Left lung (tissue), 10 donors: ENCODE measurements around the gene ZNF490. TPM values are rescaled to one million over a fixed set of nuclear protein-coding genes. Genes with fewer than 3 reads are reported as not detected.

Source experiments
- ATAC-seq: fragments of 200-7000 bp; cut with Tn5 transposase; one replicate; pipeline ENCODE4 v1.9.1; 2020; ENCODE audit warnings: moderate library complexity
- DNase-seq, 4 donors: peaks; one replicate each; pipeline ENCODE4 v3.0.0-alpha.2; 2013 to 2020
- H3K27ac ChIP-seq, 2 donors: fragments of 200-600 bp; sonication (generic) in 1 of 2; one replicate each; pipeline versions ENCODE4 v1.5.0 to v1.8.0; 2020 to 2021
- H3K27me3 ChIP-seq, 2 donors: fragments of 200-600 bp; sonication (generic) in 1 of 2; one replicate each; pipeline versions ENCODE4 v1.5.0 to v1.8.0; 2020 to 2021
- H3K36me3 ChIP-seq, 2 donors: fragments of 200-600 bp; sonication (generic) in 1 of 2; one replicate each; pipeline versions ENCODE4 v1.5.0 to v1.8.0; 2020 to 2021
- H3K4me1 ChIP-seq, 2 donors: fragments of 200-600 bp; one replicate each; pipeline ENCODE4 v1.8.0; 2021
- H3K4me3 ChIP-seq, 2 donors: fragments of 200-600 bp; sonication (generic) in 1 of 2; one replicate each; pipeline versions ENCODE4 v1.5.0 to v1.8.0; 2020 to 2021; ENCODE audit warnings: mild to moderate bottlenecking in 1 of 2
- H3K9me3 ChIP-seq, 2 donors: fragments of 200-600 bp; sonication (generic) in 1 of 2; one replicate each; pipeline versions ENCODE4 v1.5.0 to v1.8.0; 2020 to 2021
- CTCF ChIP-seq, 2 donors: fragments of 200-600 bp; sonication (generic) in 1 of 2; IDR thresholded peaks; one replicate each; pipeline versions ENCODE4 v1.5.0 to v1.8.0; 2021; ENCODE audit warnings: antibody characterized with exemption in 2 of 2
- intact Hi-C, 2 donors: fragments of 100-400 bp; cut with DNase I; formaldehyde crosslinking; loops; one replicate each; pipeline versions ENCODE4 v1.11.2 to v1.14.2; 2022
- polyA plus RNA-seq, 6 donors: library from polyadenylated mRNA; unstranded; fragments of 120-200 nt; gene quantifications; one replicate each; pipeline ENCODE4 v1.2.1, GENCODE V29; 2013; ENCODE audit not compliant: insufficient read length in 6 of 6
- total RNA-seq, 2 donors: library from RNA; stranded (reverse); fragmentation: NEBNext Ultra II Directional; extraction: Animal tissue kit (Norgen Biotek cat#: 25700); gene quantifications; one replicate each; pipeline ENCODE4 v1.2.1, GENCODE V29; 2021
- donor health status: DM: no; HTN: yes; CAD: no.
- donor health status: DM: no; HTN: no; CAD: no.

Gene ZNF490
- total and polyA plus RNA-seq, 8 donors: 5.1 to 11.7 (median 5.7) TPM

- DNase-seq (peak; percentile 68 to 97 (median 86)), ATAC-seq (peak; percentile 100)
- Histone ChIP-seq H3K27ac (no peak overlapping the region), H3K36me3 (no peaks in the 10 kb centered on the region), H3K4me1 (no peaks in the 10 kb centered on the region), H3K27me3 (no peaks in the 10 kb centered on the region), H3K9me3 (no peaks in the 10 kb centered on the region), H3K4me3 (no peak overlapping the region)
- TF ChIP-seq CTCF (IDR thresholded peaks at IDR 0.05): peak; percentile 94 to 96
- intact Hi-C loops: loop anchor here in 1 of 2 donors (10.0 kb wide), 1 partner anchor 111 kb away; no protein-coding TSS in a partner anchor
Observed at GRCh38 chr19:12564016-12564664, 46.5 kb downstream of the ZNF490 start.

GRCh38 chr19:12555456-12555930 is 55.1 kb downstream of the ZNF490 start:
- peaks cover 0 to 10% of the 10 kb centered on the region in 2 donors for H3K27me3 ChIP-seq
- H3K4me1 ChIP-seq: peaks cover 6 to 8% of the 10 kb centered on the region in 2 donors
- no peaks in the 10 kb centered on the region for H3K9me3 ChIP-seq
- intact Hi-C loops: no loop called here
- TF ChIP-seq CTCF (IDR thresholded peaks at IDR 0.05): no peak
- H3K27ac ChIP-seq: no peak overlapping the region
- H3K36me3 ChIP-seq: no peaks in the 10 kb centered on the region
- no peak overlapping the region for H3K4me3 ChIP-seq
- ATAC-seq (no peak), DNase-seq (peak in 2 of 4 donors; percentile 7 to 81)

GRCh38 chr19:12551060-12551832 is 59.4 kb downstream of the ZNF490 start, which contains the start of gene ZNF564:
TSS of gene ZNF564 (minus strand) at chr19:12551482. CDS start at chr19:12551332, 150 bp downstream.
- peak; percentile 95 to 98 (median 96) for DNase-seq
- TF ChIP-seq CTCF (IDR thresholded peaks at IDR 0.05): no peak
- Histone ChIP-seq H3K27me3 (peaks cover 0 to 10% of the 10 kb centered on the region in 2 donors), H3K4me1 (peaks cover 19 to 30% of the 10 kb centered on the region in 2 donors), H3K4me3 (peak within 1 kb of the TSS; percentile 52 to 62), H3K27ac (peak within 1 kb of the TSS; percentile 93 to 97), H3K36me3 (peaks cover 0 to 16% of the 10 kb centered on the region in 2 donors), H3K9me3 (no peaks in the 10 kb centered on the region)
- intact Hi-C loops: no loop called here
- peak; percentile 97 for ATAC-seq

- intact Hi-C loops: no loop called here
- no peak for ATAC-seq
- H3K4me3 ChIP-seq: no peak overlapping the region
- TF ChIP-seq CTCF (IDR thresholded peaks at IDR 0.05): no peak
- peaks cover 14 to 43% of the 10 kb centered on the region in 2 donors for H3K4me1 ChIP-seq
- H3K9me3 ChIP-seq: peaks cover 0 to 12% of the 10 kb centered on the region in 2 donors
- H3K27ac ChIP-seq: no peak overlapping the region
- H3K36me3 ChIP-seq: peaks cover 0 to 16% of the 10 kb centered on the region in 2 donors
- no peak for DNase-seq
- no peaks in the 10 kb centered on the region for H3K27me3 ChIP-seq
Observed at GRCh38 chr19:12546903-12547302, 63.7 kb downstream of the ZNF490 start.

- H3K36me3 ChIP-seq: peaks cover 0 to 21% of the 10 kb centered on the region in 2 donors
- intact Hi-C loops: no loop called here
- DNase-seq (no peak), ATAC-seq (no peak)
- TF ChIP-seq CTCF (IDR thresholded peaks at IDR 0.05): no peak
- H3K4me1 ChIP-seq: peaks cover 14 to 43% of the 10 kb centered on the region in 2 donors
- no peak overlapping the region for H3K4me3 ChIP-seq
- no peaks in the 10 kb centered on the region for H3K27me3 ChIP-seq
- peaks cover 0 to 18% of the 10 kb centered on the region in 2 donors for H3K9me3 ChIP-seq
- H3K27ac ChIP-seq: no peak overlapping the region
Observed at GRCh38 chr19:12546068-12546467, 64.5 kb downstream of the ZNF490 start.
